Measurements from ENCODE around the gene SNRNP70. TPM values are rescaled to one million over a fixed set of nuclear protein-coding genes. Genes with fewer than 3 reads are reported as not detected.

The SNRNP70 gene
- total RNA-seq, 1 experiment from 2014 or later: 259 TPM

GRCh38 chr19:49069026-49069425 is 16.2 kb upstream of the SNRNP70 start:
- H3K27me3 ChIP-seq (replicated peaks; ENCODE audit: control insufficient read depth, insufficient read depth, low read length): no peaks in the 10 kb centered on the region
- no peaks in the 10 kb centered on the region for H3K9me3 ChIP-seq
- H3K27me3 Mint-ChIP-seq (ENCODE audit: insufficient read depth, unreplicated experiment): no peaks in the 10 kb centered on the region
- intact Hi-C loops (cut with micrococcal nuclease; ENCODE audit: unreplicated experiment): no loop called here
- H3K4me1 ChIP-seq: peaks cover 37% of the 10 kb centered on the region
- no peak overlapping the region for H3K4me3 Mint-ChIP-seq (ENCODE audit: unreplicated experiment)
- no peak for TF ChIP-seq CTCF (IDR thresholded peaks at IDR 0.05; ENCODE audit: insufficient read depth in 1 of 2, low read depth in 1 of 2, low read length in 1 of 2, severe bottlenecking in 1 of 2, unreplicated experiment in 1 of 2)
- CTCF ChIA-PET: interaction anchor here (1.0 kb wide), 1 partner anchor 10 kb away, joined by 4 read pairs; no protein-coding TSS in a partner anchor
- peaks cover 22% of the 10 kb centered on the region for H3K9me3 Mint-ChIP-seq (ENCODE audit: unreplicated experiment)
- H3K36me3 Mint-ChIP-seq (ENCODE audit: insufficient read depth, unreplicated experiment): peaks cover 19% of the 10 kb centered on the region
- H3K36me3 ChIP-seq (ENCODE audit: control insufficient read depth, insufficient read depth, low read length): no peaks in the 10 kb centered on the region
- POLR2A ChIA-PET: no interaction called here
- H3K4me1 Mint-ChIP-seq (ENCODE audit: low read depth, unreplicated experiment): peaks cover 37% of the 10 kb centered on the region
- no peak overlapping the region for H3K4me3 ChIP-seq (ENCODE audit: low read depth, low read length)
- no TSS peak for BruUV-seq (replicated peaks)
- no peak overlapping the region for H3K27ac Mint-ChIP-seq (ENCODE audit: unreplicated experiment)
- DNase-seq: no peak

DNA sequence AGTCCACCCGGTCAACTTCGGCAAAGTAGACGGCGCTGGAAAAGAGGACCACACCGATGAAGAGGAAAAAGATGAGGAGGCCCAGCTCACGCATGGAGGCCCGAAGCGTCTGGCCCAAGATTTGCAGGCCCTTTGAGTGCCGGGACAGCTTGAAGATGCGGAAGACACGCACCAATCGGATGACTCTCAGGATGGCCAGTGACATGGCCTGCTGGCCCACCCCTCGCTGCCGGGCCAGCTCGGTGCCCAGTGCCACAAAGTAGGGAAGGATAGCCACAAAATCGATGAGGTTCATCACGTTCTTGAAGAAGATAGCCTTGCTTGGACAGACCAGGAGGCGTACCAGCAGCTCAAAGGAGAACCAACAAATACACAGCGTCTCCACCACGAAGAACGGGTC is 14.8 kb upstream of the SNRNP70 start:
- Mint-ChIP-seq H3K9me3 (ENCODE audit: unreplicated experiment) (peaks cover 22% of the 10 kb centered on the region), H3K4me3 (ENCODE audit: unreplicated experiment) (peak overlapping the region; percentile 6), H3K36me3 (ENCODE audit: insufficient read depth, unreplicated experiment) (peaks cover 19% of the 10 kb centered on the region), H3K27ac (ENCODE audit: unreplicated experiment) (no peak overlapping the region), H3K4me1 (ENCODE audit: low read depth, unreplicated experiment) (peaks cover 39% of the 10 kb centered on the region), H3K27me3 (ENCODE audit: insufficient read depth, unreplicated experiment) (no peaks in the 10 kb centered on the region)
- BruUV-seq (replicated peaks): no TSS peak
- Histone ChIP-seq H3K4me1 (peaks cover 29% of the 10 kb centered on the region), H3K4me3 (ENCODE audit: low read depth, low read length) (no peak overlapping the region), H3K36me3 (ENCODE audit: control insufficient read depth, insufficient read depth, low read length) (no peaks in the 10 kb centered on the region), H3K27me3 (replicated peaks; ENCODE audit: control insufficient read depth, insufficient read depth, low read length) (no peaks in the 10 kb centered on the region), H3K9me3 (no peaks in the 10 kb centered on the region)
- no peak for TF ChIP-seq CTCF (IDR thresholded peaks at IDR 0.05; ENCODE audit: insufficient read depth in 1 of 2, low read depth in 1 of 2, low read length in 1 of 2, severe bottlenecking in 1 of 2, unreplicated experiment in 1 of 2)
- intact Hi-C loops (cut with micrococcal nuclease; ENCODE audit: unreplicated experiment): loop anchor here (5.0 kb wide), 2 partner anchors 78 to 283 kb away; partner anchors contain the start of genes GYS1 and RUVBL2
- POLR2A ChIA-PET: no interaction called here
- no peak for DNase-seq
- CTCF ChIA-PET: no interaction called here

- intact Hi-C loops (cut with micrococcal nuclease; ENCODE audit: unreplicated experiment): loop anchor here (5.0 kb wide), 2 partner anchors 80 to 285 kb away; partner anchors contain the start of genes GYS1 and RUVBL2
- Histone ChIP-seq H3K4me3 (ENCODE audit: low read depth, low read length) (peak overlapping the region; percentile 55), H3K36me3 (ENCODE audit: control insufficient read depth, insufficient read depth, low read length) (no peaks in the 10 kb centered on the region), H3K27me3 (replicated peaks; ENCODE audit: control insufficient read depth, insufficient read depth, low read length) (no peaks in the 10 kb centered on the region), H3K4me1 (peaks cover 17% of the 10 kb centered on the region), H3K9me3 (no peaks in the 10 kb centered on the region)
- Mint-ChIP-seq H3K27ac (ENCODE audit: unreplicated experiment) (peak overlapping the region; percentile 83), H3K36me3 (ENCODE audit: insufficient read depth, unreplicated experiment) (peaks cover 19% of the 10 kb centered on the region), H3K9me3 (ENCODE audit: unreplicated experiment) (peaks cover 22% of the 10 kb centered on the region), H3K4me3 (ENCODE audit: unreplicated experiment) (peak overlapping the region; percentile 78), H3K27me3 (ENCODE audit: insufficient read depth, unreplicated experiment) (no peaks in the 10 kb centered on the region), H3K4me1 (ENCODE audit: low read depth, unreplicated experiment) (peaks cover 25% of the 10 kb centered on the region)
- no TSS peak for BruUV-seq (replicated peaks)
- peak; percentile 88 to 92 for DNase-seq
- CTCF ChIA-PET: interaction anchor here (0.6 to 1.0 kb wide), 4 partner anchors 78 to 1497 kb away, joined by 3 to 4 read pairs (median 3); partner anchors contain the start of gene RUVBL2
- POLR2A ChIA-PET: no interaction called here
- TF ChIP-seq CTCF (IDR thresholded peaks at IDR 0.05; ENCODE audit: insufficient read depth in 1 of 2, low read depth in 1 of 2, low read length in 1 of 2, severe bottlenecking in 1 of 2, unreplicated experiment in 1 of 2): no peak
Measured at GRCh38 chr19:49071860-49072547, 13.2 kb upstream of the SNRNP70 start.

All from Caco-2 (cell line).